Heart left ventricle (tissue), 16 donors: Measurements from ENCODE around the gene APLF. TPM values are rescaled to one million over a fixed set of nuclear protein-coding genes. Genes with fewer than 3 reads are reported as not detected.

Experiments
- ATAC-seq, 4 donors: fragments of 200-7000 bp; cut with Tn5 transposase; one replicate each; pipeline ENCODE4 v1.9.1; 2020 to 2022; ENCODE audit warnings: moderate library complexity in 4 of 4, mild to moderate bottlenecking in 3 of 4, moderate number of reproducible peaks in 1 of 4
- DNase-seq, 5 donors: peaks; one replicate each; pipeline ENCODE4 v3.0.0-alpha.2; 2020
- H3K27ac ChIP-seq, 12 donors: fragments of 200-600 bp; sonication (generic) in 4 of 12; one replicate each; pipeline versions ENCODE4 v1.5.0 to v1.8.0; 2016 to 2022; ENCODE audit warnings: mild to moderate bottlenecking in 2 of 12
- H3K27me3 ChIP-seq, 9 donors: fragments of 200-600 bp; sonication (generic) in 2 of 9; one replicate each; pipeline versions ENCODE4 v1.5.1 to v1.8.0; 2016 to 2022; ENCODE audit warnings: mild to moderate bottlenecking in 3 of 9
- H3K36me3 ChIP-seq, 9 donors: fragments of 200-600 bp; sonication (generic) in 2 of 9; one replicate each; pipeline versions ENCODE4 v1.5.0 to v1.8.0; 2018 to 2022; ENCODE audit warnings: mild to moderate bottlenecking in 2 of 9
- H3K4me1 ChIP-seq, 12 donors: fragments of 200-600 bp; sonication (generic) in 4 of 12; one replicate each; pipeline versions ENCODE4 v1.5.0 to v1.8.0; 2016 to 2022; ENCODE audit warnings: mild to moderate bottlenecking in 3 of 12
- H3K4me3 ChIP-seq, 12 donors: fragments of 200-600 bp; sonication (generic) in 4 of 12; one replicate each; pipeline versions ENCODE4 v1.5.0 to v1.8.0; 2017 to 2022; ENCODE audit warnings: mild to moderate bottlenecking in 9 of 12, moderate library complexity in 4 of 12
- H3K9me3 ChIP-seq, 12 donors: fragments of 200-600 bp; sonication (generic) in 4 of 12; one replicate each; pipeline versions ENCODE4 v1.5.0 to v1.8.0; 2016 to 2022; ENCODE audit warnings: mild to moderate bottlenecking in 1 of 12
- POLR2A ChIP-seq, 2 donors: fragments of 450-650 bp; IDR thresholded peaks; one replicate each; pipeline ENCODE4 v1.6.1; 2017; ENCODE audit warnings: antibody characterized with exemption in 2 of 2, mild to moderate bottlenecking in 2 of 2, moderate library complexity in 2 of 2
- WGBS, 4 donors: extraction: QIAGEN DNeasy Blood & Tissue Kit in 2 of 4; methylation state at CpG; one replicate each; pipeline versions ENCODE4 v1.1.5 to v1.1.7; 2013 to 2018; 5-methylcytosine and 5-hydroxymethylcytosine counted together
- intact Hi-C, 10 donors: fragments of 100-400 bp; cut with DNase I; formaldehyde crosslinking; loops; one replicate each; pipeline versions ENCODE4 v1.11.1 to v1.14.2; 2022
- polyA plus RNA-seq, 2 donors: library from polyadenylated mRNA; stranded (reverse); fragments of 200-250 nt; gene quantifications; one replicate each; pipeline ENCODE4 v1.2.3, GENCODE V29; 2013
- total RNA-seq, 9 donors: library from RNA; depleted of rRNA in 2 of 9; stranded (reverse); fragments of >200 nt in 2 of 9; fragmentation: NEBNext Ultra II Directional in 3 of 9; extraction: Animal tissue kit (Norgen Biotek cat#: 25700) in 3 of 9; gene quantifications; one replicate each; pipeline versions ENCODE4 v1.1.0 to v1.2.4, GENCODE V29; 2016 to 2023
- TF ChIP-seq, protein P1 (sequence below), 12 donors: fragments of 200-600 bp; sonication (generic) in 4 of 12; IDR thresholded peaks; one replicate each; pipeline versions ENCODE4 v1.5.0 to v1.8.0; 2018 to 2022; ENCODE audit warnings: antibody characterized with exemption in 12 of 12, mild to moderate bottlenecking in 5 of 12
- donor health status: ischemic (EF 13 %, LVEDD 7.1; RV severe dilation, severe dysfunction).
- donor health status: healthy with polysubstance abuse.
- donor health status: DM: no; HTN: yes; CAD: no.
- donor health status: DM: no; HTN: no; CAD: no.
- donor health status: ischemic (EF 25% LVEDD 6.9; RV normal size, moderate dysfunction).
- donor health status: ischemic (EF 25% LVEDD 5.7; RV mildly dilated, moderate dysfunction).
- donor health status: healthy.
- donor health status: DM: yes; HTN: yes; CAD: no.
- donor health status: ischemic (EF 35%, LVEDD 5.7; RV mildly dilated, moderate dysfunction).
- donor health status: nonischemic (EF 11% LVEDD 7.7; RV severe dilation, severe dysfunction).
- donor health status: DM: yes; HTN: yes; CAD: no.
- donor health status: PGD.
- donor health status: ischemic (EF 29% LVEDD 5.4; RV normal size, mild dysfunction).
- donor health status: nonischemic (EF 23%, LVEDD 6.1; RV moderate dilation, normal function).

Gene APLF
- total and polyA plus RNA-seq, 11 donors = 0.64 to 7.9 (median 4.3) TPM

DNA sequence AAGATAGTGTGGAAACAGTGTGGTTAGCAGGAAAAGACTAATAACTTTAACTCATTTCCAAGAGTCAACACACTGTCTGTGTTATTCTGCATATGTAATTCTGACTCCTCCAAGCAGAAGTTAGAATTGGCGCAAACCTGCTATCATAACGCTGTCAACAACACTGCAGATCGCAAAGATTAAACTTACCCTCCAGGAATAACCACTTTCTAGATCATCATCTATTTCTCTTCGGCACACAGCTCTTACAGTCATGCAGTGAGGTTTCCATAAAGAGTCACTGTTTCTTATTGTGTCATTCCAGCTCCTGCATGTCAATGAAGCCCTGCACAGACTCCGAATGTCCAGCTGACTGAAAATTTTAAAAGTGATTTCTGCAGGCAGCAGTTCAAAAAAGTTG is 2.7 kb upstream of the APLF start:
- intact Hi-C loops = loop anchor here in 9 of 10 donors (5.0 to 10.0 kb wide), 8 partner anchors 130 to 463 kb away; no protein-coding TSS in a partner anchor
- no peaks in the 10 kb centered on the region for H3K9me3 ChIP-seq
- WGBS, 4 donors = 91 to 94% (median 92%) methylated on average over 5 of the region's 5 CpGs
- H3K36me3 ChIP-seq = no peaks in the 10 kb centered on the region
- peaks cover 0 to 25% (median 17%) of the 10 kb centered on the region in 12 donors for H3K4me1 ChIP-seq
- no peak overlapping the region for H3K4me3 ChIP-seq
- ATAC-seq = no peak
- no peak for TF ChIP-seq POLR2A (IDR thresholded peaks at IDR 0.05)
- TF ChIP-seq, protein P1, sequence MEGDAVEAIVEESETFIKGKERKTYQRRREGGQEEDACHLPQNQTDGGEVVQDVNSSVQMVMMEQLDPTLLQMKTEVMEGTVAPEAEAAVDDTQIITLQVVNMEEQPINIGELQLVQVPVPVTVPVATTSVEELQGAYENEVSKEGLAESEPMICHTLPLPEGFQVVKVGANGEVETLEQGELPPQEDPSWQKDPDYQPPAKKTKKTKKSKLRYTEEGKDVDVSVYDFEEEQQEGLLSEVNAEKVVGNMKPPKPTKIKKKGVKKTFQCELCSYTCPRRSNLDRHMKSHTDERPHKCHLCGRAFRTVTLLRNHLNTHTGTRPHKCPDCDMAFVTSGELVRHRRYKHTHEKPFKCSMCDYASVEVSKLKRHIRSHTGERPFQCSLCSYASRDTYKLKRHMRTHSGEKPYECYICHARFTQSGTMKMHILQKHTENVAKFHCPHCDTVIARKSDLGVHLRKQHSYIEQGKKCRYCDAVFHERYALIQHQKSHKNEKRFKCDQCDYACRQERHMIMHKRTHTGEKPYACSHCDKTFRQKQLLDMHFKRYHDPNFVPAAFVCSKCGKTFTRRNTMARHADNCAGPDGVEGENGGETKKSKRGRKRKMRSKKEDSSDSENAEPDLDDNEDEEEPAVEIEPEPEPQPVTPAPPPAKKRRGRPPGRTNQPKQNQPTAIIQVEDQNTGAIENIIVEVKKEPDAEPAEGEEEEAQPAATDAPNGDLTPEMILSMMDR (IDR thresholded peaks at IDR 0.05) = no peak
- no peaks in the 10 kb centered on the region for H3K27me3 ChIP-seq
- no peak overlapping the region for H3K27ac ChIP-seq
- no peak for DNase-seq

DNA sequence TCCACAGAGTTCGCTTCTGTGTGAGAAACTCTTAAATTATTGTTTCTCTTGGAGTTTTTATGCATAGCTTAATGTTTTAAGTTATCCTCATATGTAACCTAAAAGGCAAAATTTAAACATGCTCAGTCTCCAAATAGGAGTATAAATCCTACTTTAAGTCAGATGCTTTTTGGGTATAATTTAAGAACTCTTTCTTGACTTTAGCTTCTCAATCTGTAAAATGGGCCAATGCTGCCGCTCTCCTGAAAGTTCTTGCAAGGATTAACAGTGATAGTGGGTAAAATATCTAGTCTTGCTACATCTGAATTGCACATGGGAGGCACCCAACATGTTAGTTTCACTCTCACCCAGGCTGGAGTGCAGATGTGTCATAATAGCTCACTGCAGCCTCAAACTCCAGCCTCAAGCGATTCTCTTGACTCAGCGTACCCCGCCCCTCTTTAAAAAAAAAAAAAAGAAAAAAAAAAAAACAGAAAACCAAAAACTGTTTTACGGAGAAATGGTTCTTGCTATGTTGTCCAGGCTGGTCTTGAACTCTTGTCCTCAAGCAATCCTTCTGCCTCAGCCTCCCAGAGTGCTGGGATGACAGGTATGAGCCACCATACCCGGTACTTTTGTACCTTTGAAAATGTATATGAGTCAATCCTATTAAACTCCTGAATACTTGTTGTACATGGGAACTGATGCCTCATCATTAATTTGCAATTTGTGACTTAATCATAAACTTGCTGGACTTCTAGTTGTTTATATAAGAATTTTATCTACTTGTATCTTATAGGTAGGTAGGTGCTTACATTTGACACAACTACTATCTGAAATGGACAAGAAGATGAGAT is 2.1 kb upstream of the APLF start:
- Histone ChIP-seq H3K36me3 (no peaks in the 10 kb centered on the region), H3K4me3 (no peak overlapping the region), H3K9me3 (no peaks in the 10 kb centered on the region), H3K4me1 (peaks cover 0 to 25% (median 17%) of the 10 kb centered on the region in 12 donors), H3K27ac (no peak overlapping the region), H3K27me3 (no peaks in the 10 kb centered on the region)
- intact Hi-C loops = loop anchor here in 8 of 10 donors (5.0 to 10.0 kb wide), 6 partner anchors 130 to 460 kb away; no protein-coding TSS in a partner anchor
- ATAC-seq (no peak), DNase-seq (no peak)
- TF ChIP-seq, protein P1 (IDR thresholded peaks at IDR 0.05) = no peak
- no peak for TF ChIP-seq POLR2A (IDR thresholded peaks at IDR 0.05)
- 93 to 97% (median 94%) methylated on average over 7 of the region's 7 CpGs for WGBS, 4 donors

DNA sequence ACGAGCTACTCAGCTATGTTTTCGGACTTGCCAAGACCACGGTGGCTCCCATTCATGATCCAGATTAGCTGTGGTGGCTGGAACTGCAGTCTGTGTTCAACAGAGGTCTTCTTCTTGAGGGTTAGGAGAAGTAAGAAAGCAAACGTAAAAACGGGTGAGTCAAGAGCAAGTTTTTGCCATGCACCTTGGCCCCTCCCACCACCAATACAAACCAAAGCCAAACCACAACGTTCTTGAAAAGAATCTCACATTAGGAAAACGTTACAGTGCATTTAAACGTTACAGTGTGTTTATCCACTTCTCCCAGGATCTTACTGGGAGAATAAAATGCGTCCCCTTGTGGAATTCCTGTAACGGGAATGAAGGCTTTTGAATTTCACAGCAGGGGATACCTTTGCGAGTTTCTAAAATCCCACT is 1.0 kb upstream of the APLF start:
- no peak for TF ChIP-seq POLR2A (IDR thresholded peaks at IDR 0.05)
- TF ChIP-seq, protein P1 (IDR thresholded peaks at IDR 0.05) = peak in 1 of 12 donors; percentile 9
- Histone ChIP-seq H3K27ac (peak overlapping the region in 11 of 12 donors; percentile 69 to 90 (median 84)), H3K4me3 (peak overlapping the region; percentile 52 to 92 (median 76)), H3K9me3 (no peaks in the 10 kb centered on the region), H3K27me3 (no peaks in the 10 kb centered on the region), H3K36me3 (no peaks in the 10 kb centered on the region), H3K4me1 (peaks cover 0 to 25% (median 17%) of the 10 kb centered on the region in 12 donors)
- intact Hi-C loops = loop anchor here in 8 of 10 donors (5.0 to 10.0 kb wide), 6 partner anchors 128 to 458 kb away; no protein-coding TSS in a partner anchor
- ATAC-seq (no peak), DNase-seq (peak in 1 of 5 donors; percentile 18)
- 8 to 12% (median 10%) methylated on average over 11 of the region's 11 CpGs for WGBS, 4 donors

DNA sequence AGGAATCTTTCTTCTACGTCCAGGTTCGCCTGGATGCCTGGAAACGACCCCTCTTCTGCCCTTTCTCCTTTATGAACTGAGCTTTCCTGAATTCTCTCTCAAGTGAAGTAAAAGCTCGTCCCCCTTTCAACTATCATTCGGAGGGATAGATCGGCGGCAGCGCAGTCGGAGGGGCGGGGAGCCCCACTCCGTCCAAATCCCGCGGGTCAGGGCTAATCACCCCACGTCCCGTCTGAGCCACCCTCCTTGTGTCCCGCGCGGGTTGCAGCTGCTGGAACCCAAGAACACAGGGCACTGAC is 658 bp upstream of the APLF start:
- Histone ChIP-seq H3K4me1 (peaks cover 0 to 25% (median 17%) of the 10 kb centered on the region in 12 donors), H3K27ac (peak overlapping the region in 11 of 12 donors; percentile 69 to 90 (median 84)), H3K27me3 (no peaks in the 10 kb centered on the region), H3K36me3 (no peaks in the 10 kb centered on the region), H3K9me3 (no peaks in the 10 kb centered on the region), H3K4me3 (peak overlapping the region; percentile 52 to 92 (median 76))
- intact Hi-C loops = loop anchor here in 8 of 10 donors (5.0 to 10.0 kb wide), 6 partner anchors 128 to 458 kb away; no protein-coding TSS in a partner anchor
- TF ChIP-seq, protein P1 (IDR thresholded peaks at IDR 0.05) = no peak
- no peak for TF ChIP-seq POLR2A (IDR thresholded peaks at IDR 0.05)
- ATAC-seq = peak; percentile 33 to 49 (median 36)
- 0% methylated on average over 15 to 18 of the region's 18 CpGs for WGBS, 4 donors
- DNase-seq = no peak
